Loucy (cell line): ENCODE measurements around the gene PODN.

Source experiments
- H2AFZ ChIP-seq: fragments of 200-600 bp; sonication (generic); 2 replicates; pipeline ENCODE4 v1.6.0; 2016; ENCODE audit warnings: antibody characterized with exemption, mild to moderate bottlenecking, low read length, moderate library complexity
- H3F3A ChIP-seq: fragments of 200-600 bp; 2 replicates; pipeline ENCODE4 v1.6.0; 2016; ENCODE audit warnings: antibody characterized with exemption, low read depth, mild to moderate bottlenecking
- H3K27me3 ChIP-seq: fragments of 200-600 bp; sonication (generic); 2 replicates; pipeline ENCODE4 v1.6.1; 2014; ENCODE audit warnings: low read length, mild to moderate bottlenecking; ENCODE audit not compliant: insufficient read depth, poor library complexity, severe bottlenecking
- H3K36me3 ChIP-seq: fragments of 200-600 bp; sonication (generic); 2 replicates; pipeline ENCODE4 v1.6.1; 2016; ENCODE audit warnings: low read length; ENCODE audit not compliant: insufficient read depth
- H3K4me1 ChIP-seq: fragments of 200-600 bp; sonication (generic); 2 replicates; pipeline ENCODE4 v1.5.1; 2014; ENCODE audit warnings: low read length, mild to moderate bottlenecking; ENCODE audit not compliant: insufficient read depth, poor library complexity, severe bottlenecking
- H3K4me2 ChIP-seq: fragments of 200-600 bp; sonication (generic); 2 replicates; pipeline ENCODE4 v1.6.0; 2014; ENCODE audit warnings: antibody characterized with exemption, low read length, low read depth, mild to moderate bottlenecking; ENCODE audit not compliant: poor library complexity, severe bottlenecking
- H3K4me3 ChIP-seq: fragments of 200-600 bp; sonication (generic); 2 replicates; pipeline ENCODE4 v1.5.1; 2014; ENCODE audit warnings: low read length, mild to moderate bottlenecking, mixed read lengths; ENCODE audit not compliant: poor library complexity, severe bottlenecking
- H3K79me2 ChIP-seq: fragments of 200-600 bp; sonication (generic); 2 replicates; pipeline ENCODE4 v1.6.1; 2014; ENCODE audit warnings: low read length; ENCODE audit not compliant: insufficient read depth
- H3K9ac ChIP-seq: fragments of 200-600 bp; sonication (generic); 2 replicates; pipeline ENCODE4 v1.6.0; 2014; ENCODE audit warnings: mild to moderate bottlenecking, low read depth, low read length, moderate library complexity; ENCODE audit not compliant: poor library complexity, severe bottlenecking
- H3K9me2 ChIP-seq: fragments of 200-600 bp; sonication (generic); replicated peaks from 2 replicates; pipeline ENCODE4 v1.6.1; 2016; ENCODE audit warnings: low read depth, low read length, mixed read lengths
- H3K9me3 ChIP-seq: fragments of 200-600 bp; sonication (generic); 2 replicates; pipeline ENCODE4 v1.6.1; 2014; ENCODE audit warnings: mild to moderate bottlenecking, antibody characterized with exemption, low read length, low read depth; ENCODE audit not compliant: insufficient read depth
- H4K20me1 ChIP-seq: fragments of 200-600 bp; sonication (generic); 2 replicates; pipeline ENCODE4 v1.6.0; 2014; ENCODE audit warnings: antibody characterized with exemption, low read length, mild to moderate bottlenecking; ENCODE audit not compliant: insufficient read depth, poor library complexity, severe bottlenecking
- CTCF ChIP-seq: fragments of 200-600 bp; sonication (generic); conservative IDR thresholded peaks from 2 replicates; pipeline ENCODE4 v1.5.1; 2014; ENCODE audit warnings: mild to moderate bottlenecking, antibody characterized with exemption, low read length
- EZH2phosphoT487 ChIP-seq: fragments of 200-600 bp; IDR thresholded peaks from 2 replicates; pipeline ENCODE4 v1.6.1; 2018; ENCODE audit warnings: antibody characterized with exemption, mild to moderate bottlenecking, moderate library complexity, borderline replicate concordance

PODN gene

GRCh38 chr1:53061859-53062707 lies at the start of gene PODN:
Gene PODN, plus strand, starts transcription at chr1:53062213. Its CDS starts 7,643 bp downstream, at chr1:53069856.
- H3K27me3 ChIP-seq, result peaks cover 8% of the 10 kb centered on the region
- H4K20me1 ChIP-seq, result no peaks in the 10 kb centered on the region
- no peak within 1 kb of the TSS for H3K4me2 ChIP-seq
- no peaks in the 10 kb centered on the region for H3F3A ChIP-seq
- no peak within 1 kb of the TSS for H2AFZ ChIP-seq
- H3K4me3 ChIP-seq, result no peak within 1 kb of the TSS
- no peaks in the 10 kb centered on the region for H3K36me3 ChIP-seq
- H3K9ac ChIP-seq, result no peak within 1 kb of the TSS
- H3K9me2 ChIP-seq, result no peaks in the 10 kb centered on the region
- no peaks in the 10 kb centered on the region for H3K79me2 ChIP-seq
- TF ChIP-seq EZH2phosphoT487, result no peak
- TF ChIP-seq CTCF, result no peak
- H3K4me1 ChIP-seq, result no peaks in the 10 kb centered on the region
- H3K9me3 ChIP-seq, result no peaks in the 10 kb centered on the region

DNA sequence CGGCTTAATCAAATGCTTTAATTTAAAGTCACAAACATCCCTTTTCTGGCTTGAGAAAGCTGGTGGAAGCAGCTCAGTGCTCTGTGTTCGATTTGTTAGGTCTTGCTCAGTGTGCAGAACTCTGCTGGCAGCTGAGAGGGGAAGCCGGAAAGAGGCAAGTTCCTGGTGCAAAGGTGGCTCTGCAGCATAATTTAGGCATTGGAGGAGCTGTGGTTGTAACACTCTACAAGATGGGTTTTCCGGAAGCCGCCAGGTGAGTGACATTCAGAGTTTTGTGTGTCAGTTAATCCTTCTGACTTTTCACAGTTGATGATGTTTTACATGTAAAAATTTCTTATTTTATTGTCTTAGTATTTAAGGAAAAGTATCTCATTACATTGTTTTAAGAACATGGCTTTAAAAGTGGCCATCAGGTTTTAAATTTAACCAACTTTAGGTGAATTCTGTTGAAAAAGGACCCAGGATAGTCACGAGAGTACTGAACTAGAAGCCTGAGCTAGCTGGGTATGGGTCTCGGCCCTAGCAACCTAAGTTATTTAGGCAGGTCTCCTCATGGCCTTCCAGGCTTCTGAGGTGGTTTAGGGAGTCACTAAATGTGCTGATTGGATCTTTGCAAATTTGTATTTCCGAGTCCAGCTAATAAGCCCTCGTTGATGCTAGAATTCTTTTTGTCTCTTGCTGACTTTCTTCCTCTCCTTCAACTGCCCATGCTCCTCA lies 47.1 kb upstream of the PODN start:
- H3K36me3 ChIP-seq, result no peaks in the 10 kb centered on the region
- TF ChIP-seq CTCF (no peak), EZH2phosphoT487 (no peak)
- peaks cover 29% of the 10 kb centered on the region for H3K79me2 ChIP-seq

GRCh38 chr1:53015508-53015860 lies 46.5 kb upstream of the PODN start:
- peak overlapping the region; percentile 95; the same call in 1 of the 2 replicates for H2AFZ ChIP-seq
- no peaks in the 10 kb centered on the region for H3F3A ChIP-seq
- no peaks in the 10 kb centered on the region for H3K9me2 ChIP-seq
- peaks cover 29% of the 10 kb centered on the region for H3K4me1 ChIP-seq
- H3K27me3 ChIP-seq, result no peaks in the 10 kb centered on the region
- no peaks in the 10 kb centered on the region for H4K20me1 ChIP-seq
- H3K79me2 ChIP-seq, result peaks cover 31% of the 10 kb centered on the region
- peak overlapping the region; percentile 99 for H3K4me3 ChIP-seq
- H3K36me3 ChIP-seq, result no peaks in the 10 kb centered on the region
- H3K4me2 ChIP-seq, result peak overlapping the region; percentile 93
- no peaks in the 10 kb centered on the region for H3K9me3 ChIP-seq
- TF ChIP-seq CTCF (no peak), EZH2phosphoT487 (no peak)
- peak overlapping the region; percentile 86 for H3K9ac ChIP-seq

More for the DNA sequence above, 47.1 kb upstream of the PODN start:
- H3K4me2 ChIP-seq, result peak overlapping the region; percentile 93
- no peaks in the 10 kb centered on the region for H4K20me1 ChIP-seq
- H2AFZ ChIP-seq, result peak overlapping the region; percentile 95
- no peaks in the 10 kb centered on the region for H3K27me3 ChIP-seq
- peak overlapping the region; percentile 99 for H3K4me3 ChIP-seq
- H3K9me3 ChIP-seq, result no peaks in the 10 kb centered on the region
- H3K9ac ChIP-seq, result peak overlapping the region; percentile 86
- no peaks in the 10 kb centered on the region for H3F3A ChIP-seq
- no peaks in the 10 kb centered on the region for H3K9me2 ChIP-seq
- peaks cover 29% of the 10 kb centered on the region for H3K4me1 ChIP-seq
